Loucy (cell line): ENCODE results near the gene ART5.

Source experiments
- H2AFZ ChIP-seq: fragments of 200-600 bp; sonication (generic); 2 replicates; pipeline ENCODE4 v1.6.0; 2016; ENCODE audit warnings: antibody characterized with exemption, mild to moderate bottlenecking, low read length, moderate library complexity
- H3F3A ChIP-seq: fragments of 200-600 bp; 2 replicates; pipeline ENCODE4 v1.6.0; 2016; ENCODE audit warnings: antibody characterized with exemption, low read depth, mild to moderate bottlenecking
- H3K27me3 ChIP-seq: fragments of 200-600 bp; sonication (generic); 2 replicates; pipeline ENCODE4 v1.6.1; 2014; ENCODE audit warnings: low read length, mild to moderate bottlenecking; ENCODE audit not compliant: insufficient read depth, poor library complexity, severe bottlenecking
- H3K36me3 ChIP-seq: fragments of 200-600 bp; sonication (generic); 2 replicates; pipeline ENCODE4 v1.6.1; 2016; ENCODE audit warnings: low read length; ENCODE audit not compliant: insufficient read depth
- H3K4me1 ChIP-seq: fragments of 200-600 bp; sonication (generic); 2 replicates; pipeline ENCODE4 v1.5.1; 2014; ENCODE audit warnings: low read length, mild to moderate bottlenecking; ENCODE audit not compliant: insufficient read depth, poor library complexity, severe bottlenecking
- H3K4me2 ChIP-seq: fragments of 200-600 bp; sonication (generic); 2 replicates; pipeline ENCODE4 v1.6.0; 2014; ENCODE audit warnings: antibody characterized with exemption, low read length, low read depth, mild to moderate bottlenecking; ENCODE audit not compliant: poor library complexity, severe bottlenecking
- H3K4me3 ChIP-seq: fragments of 200-600 bp; sonication (generic); 2 replicates; pipeline ENCODE4 v1.5.1; 2014; ENCODE audit warnings: low read length, mild to moderate bottlenecking, mixed read lengths; ENCODE audit not compliant: poor library complexity, severe bottlenecking
- H3K79me2 ChIP-seq: fragments of 200-600 bp; sonication (generic); 2 replicates; pipeline ENCODE4 v1.6.1; 2014; ENCODE audit warnings: low read length; ENCODE audit not compliant: insufficient read depth
- H3K9ac ChIP-seq: fragments of 200-600 bp; sonication (generic); 2 replicates; pipeline ENCODE4 v1.6.0; 2014; ENCODE audit warnings: mild to moderate bottlenecking, low read depth, low read length, moderate library complexity; ENCODE audit not compliant: poor library complexity, severe bottlenecking
- H3K9me2 ChIP-seq: fragments of 200-600 bp; sonication (generic); replicated peaks from 2 replicates; pipeline ENCODE4 v1.6.1; 2016; ENCODE audit warnings: low read depth, low read length, mixed read lengths
- H3K9me3 ChIP-seq: fragments of 200-600 bp; sonication (generic); 2 replicates; pipeline ENCODE4 v1.6.1; 2014; ENCODE audit warnings: mild to moderate bottlenecking, antibody characterized with exemption, low read length, low read depth; ENCODE audit not compliant: insufficient read depth
- H4K20me1 ChIP-seq: fragments of 200-600 bp; sonication (generic); 2 replicates; pipeline ENCODE4 v1.6.0; 2014; ENCODE audit warnings: antibody characterized with exemption, low read length, mild to moderate bottlenecking; ENCODE audit not compliant: insufficient read depth, poor library complexity, severe bottlenecking
- CTCF ChIP-seq: fragments of 200-600 bp; sonication (generic); conservative IDR thresholded peaks from 2 replicates; pipeline ENCODE4 v1.5.1; 2014; ENCODE audit warnings: mild to moderate bottlenecking, antibody characterized with exemption, low read length
- EZH2phosphoT487 ChIP-seq: fragments of 200-600 bp; IDR thresholded peaks from 2 replicates; pipeline ENCODE4 v1.6.1; 2018; ENCODE audit warnings: antibody characterized with exemption, mild to moderate bottlenecking, moderate library complexity, borderline replicate concordance

Gene ART5

GRCh38 chr11:3669742-3670183 is 28.0 kb upstream of the ART5 start:
- H2AFZ ChIP-seq: no peak overlapping the region
- no peaks in the 10 kb centered on the region for H3K79me2 ChIP-seq
- H3K27me3 ChIP-seq: no peaks in the 10 kb centered on the region
- H3K9me2 ChIP-seq: no peaks in the 10 kb centered on the region
- H3K4me3 ChIP-seq: no peak overlapping the region
- no peaks in the 10 kb centered on the region for H3K9me3 ChIP-seq
- peaks cover 35% of the 10 kb centered on the region; the same call in 1 of the 2 replicates for H3K36me3 ChIP-seq
- H3K4me2 ChIP-seq: no peak overlapping the region
- no peaks in the 10 kb centered on the region for H3F3A ChIP-seq
- H3K9ac ChIP-seq: no peak overlapping the region
- TF ChIP-seq CTCF (no peak), EZH2phosphoT487 (no peak)
- no peaks in the 10 kb centered on the region for H4K20me1 ChIP-seq
- H3K4me1 ChIP-seq: no peaks in the 10 kb centered on the region

- H2AFZ ChIP-seq: no peak overlapping the region
- H3K79me2 ChIP-seq: no peaks in the 10 kb centered on the region
- H3K9me3 ChIP-seq: no peaks in the 10 kb centered on the region
- H3K4me2 ChIP-seq: no peak overlapping the region
- no peak overlapping the region for H3K4me3 ChIP-seq
- TF ChIP-seq CTCF: no peak
- no peaks in the 10 kb centered on the region for H3F3A ChIP-seq
- no peaks in the 10 kb centered on the region for H3K4me1 ChIP-seq
- H3K9me2 ChIP-seq: no peaks in the 10 kb centered on the region
- no peaks in the 10 kb centered on the region for H3K27me3 ChIP-seq
- H4K20me1 ChIP-seq: no peaks in the 10 kb centered on the region
- H3K9ac ChIP-seq: no peak overlapping the region
- peaks cover 29% of the 10 kb centered on the region; the same call in 1 of the 2 replicates for H3K36me3 ChIP-seq
Observed at GRCh38 chr11:3669128-3669527, 27.3 kb upstream of the ART5 start.

- no peak overlapping the region for H3K4me3 ChIP-seq
- no peaks in the 10 kb centered on the region for H3F3A ChIP-seq
- no peak overlapping the region for H2AFZ ChIP-seq
- H3K9me3 ChIP-seq: no peaks in the 10 kb centered on the region
- H3K79me2 ChIP-seq: no peaks in the 10 kb centered on the region
- no peaks in the 10 kb centered on the region for H3K4me1 ChIP-seq
- H4K20me1 ChIP-seq: no peaks in the 10 kb centered on the region
- H3K9ac ChIP-seq: no peak overlapping the region
- no peak overlapping the region for H3K4me2 ChIP-seq
- no peaks in the 10 kb centered on the region for H3K27me3 ChIP-seq
- no peaks in the 10 kb centered on the region for H3K9me2 ChIP-seq
- TF ChIP-seq CTCF (no peak), EZH2phosphoT487 (no peak)
- peaks cover 13% of the 10 kb centered on the region; the same call in 1 of the 2 replicates for H3K36me3 ChIP-seq
Observed at GRCh38 chr11:3667149-3668035, 25.6 kb upstream of the ART5 start.
